Measurements from ENCODE around the gene CNOT1. TPM values are rescaled to one million over a fixed set of nuclear protein-coding genes. Genes with fewer than 3 reads are reported as not detected.

Gene CNOT1
- total RNA-seq, 1 experiment from 2014 or later = 328 TPM

DNA sequence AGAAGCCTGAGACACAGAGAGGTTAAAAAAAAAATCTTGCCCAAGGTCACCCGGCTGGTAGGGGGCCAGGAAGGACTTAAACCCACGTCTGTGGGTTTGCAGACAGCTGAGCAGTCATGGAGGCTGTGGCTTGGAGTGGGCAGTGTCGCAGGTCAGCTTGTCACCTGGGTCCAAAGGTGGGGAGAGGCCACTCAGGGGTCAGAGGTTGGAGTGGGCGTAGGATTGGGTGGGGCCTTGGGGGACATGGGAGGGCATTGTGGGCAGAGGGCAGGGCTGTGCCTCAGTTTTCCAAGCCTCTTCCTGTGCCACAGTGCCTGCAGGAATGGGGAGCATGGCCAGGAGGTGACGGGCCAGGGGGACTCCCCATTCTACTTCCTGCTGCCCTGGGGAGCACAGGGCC, 131.7 kb downstream of the CNOT1 start:
- H3K27ac ChIP-seq (ENCODE audit: insufficient read length, low read depth, low read length) = no peak overlapping the region
- no peak overlapping the region for H3K4me3 Mint-ChIP-seq

More for the DNA sequence above, 131.7 kb downstream of the CNOT1 start:
- Histone ChIP-seq H3K27me3 (ENCODE audit: insufficient read depth, low read length) (no peaks in the 10 kb centered on the region), H2AFZ (ENCODE audit: low read length) (no peak overlapping the region), H3K79me1 (ENCODE audit: insufficient read depth, low read depth, low read length, poor library complexity, severe bottlenecking) (no peaks in the 10 kb centered on the region), H3K14ac (ENCODE audit: insufficient read depth, low read length) (no peak overlapping the region), H3K23ac (ENCODE audit: insufficient read length, low read depth, low read length) (no peak overlapping the region), H3K79me2 (ENCODE audit: insufficient read depth, low read length) (no peaks in the 10 kb centered on the region), H3K4me1 (ENCODE audit: insufficient read depth, low read length) (peaks cover 3% of the 10 kb centered on the region; the same call in 1 of the 2 replicates), H3T11ph (ENCODE audit: low read length) (no peak overlapping the region), H4K8ac (replicated peaks; ENCODE audit: insufficient read length, low read depth, low read length) (no peak overlapping the region), H3K9ac (ENCODE audit: extremely low read depth, insufficient read length, low read length) (no peak overlapping the region), H3K4ac (ENCODE audit: low read depth, low read length) (no peak overlapping the region), H3K23me2 (ENCODE audit: insufficient read length, low read depth, low read length, poor library complexity, severe bottlenecking) (peaks cover 20% of the 10 kb centered on the region), H3K56ac (ENCODE audit: insufficient read length, low read depth, low read length) (no peak overlapping the region), H2BK120ac (ENCODE audit: low read depth, low read length, poor library complexity, severe bottlenecking) (no peak overlapping the region), H2BK15ac (ENCODE audit: low read depth, low read length) (no peak overlapping the region), H4K91ac (ENCODE audit: insufficient read length, low read depth, low read length) (no peak overlapping the region), H2BK12ac (ENCODE audit: insufficient read length, low read depth, low read length) (no peak overlapping the region), H2BK5ac (ENCODE audit: insufficient read length, low read length) (no peak overlapping the region), H4K5ac (ENCODE audit: insufficient read length, low read depth, low read length) (no peak overlapping the region), H3K18ac (ENCODE audit: insufficient read length, low read depth, low read length) (no peak overlapping the region), H2AK5ac (ENCODE audit: insufficient read length, low read length) (no peak overlapping the region), H3K4me2 (ENCODE audit: insufficient read depth, insufficient read length, low read length) (no peak overlapping the region), H4K20me1 (ENCODE audit: control insufficient read depth, insufficient read depth, insufficient read length) (no peaks in the 10 kb centered on the region), H3K9me3 (ENCODE audit: control insufficient read depth, low read depth, low read length) (no peaks in the 10 kb centered on the region), H2BK20ac (ENCODE audit: low read depth, low read length, poor library complexity, severe bottlenecking) (no peak overlapping the region)
- DNase-seq = no peak
- Mint-ChIP-seq H3K27ac (no peak overlapping the region), H3K27me3 (ENCODE audit: low read depth) (peaks cover 38% of the 10 kb centered on the region), H3K4me1 (peaks cover 20 to 45% of the 10 kb centered on the region in 2 experiments), H3K9me3 (no peaks in the 10 kb centered on the region; a peak in 1 of 5 replicates), H3K36me3 (ENCODE audit: insufficient read depth in 1 of 3, low read depth in 3 of 3) (no peaks in the 10 kb centered on the region; a peak in 1 of 7 replicates)
- TF ChIP-seq, protein P1, sequence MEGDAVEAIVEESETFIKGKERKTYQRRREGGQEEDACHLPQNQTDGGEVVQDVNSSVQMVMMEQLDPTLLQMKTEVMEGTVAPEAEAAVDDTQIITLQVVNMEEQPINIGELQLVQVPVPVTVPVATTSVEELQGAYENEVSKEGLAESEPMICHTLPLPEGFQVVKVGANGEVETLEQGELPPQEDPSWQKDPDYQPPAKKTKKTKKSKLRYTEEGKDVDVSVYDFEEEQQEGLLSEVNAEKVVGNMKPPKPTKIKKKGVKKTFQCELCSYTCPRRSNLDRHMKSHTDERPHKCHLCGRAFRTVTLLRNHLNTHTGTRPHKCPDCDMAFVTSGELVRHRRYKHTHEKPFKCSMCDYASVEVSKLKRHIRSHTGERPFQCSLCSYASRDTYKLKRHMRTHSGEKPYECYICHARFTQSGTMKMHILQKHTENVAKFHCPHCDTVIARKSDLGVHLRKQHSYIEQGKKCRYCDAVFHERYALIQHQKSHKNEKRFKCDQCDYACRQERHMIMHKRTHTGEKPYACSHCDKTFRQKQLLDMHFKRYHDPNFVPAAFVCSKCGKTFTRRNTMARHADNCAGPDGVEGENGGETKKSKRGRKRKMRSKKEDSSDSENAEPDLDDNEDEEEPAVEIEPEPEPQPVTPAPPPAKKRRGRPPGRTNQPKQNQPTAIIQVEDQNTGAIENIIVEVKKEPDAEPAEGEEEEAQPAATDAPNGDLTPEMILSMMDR (conservative IDR thresholded peaks at IDR 0.05) = no peak
- no CpG with 5 or more reads among the region's 5 CpGs for WGBS (ENCODE audit: extremely low coverage, insufficient read length, low lambda C conversion rate)

Data from H9 (cell line).